ENCODE results near the gene MITF.

DNA sequence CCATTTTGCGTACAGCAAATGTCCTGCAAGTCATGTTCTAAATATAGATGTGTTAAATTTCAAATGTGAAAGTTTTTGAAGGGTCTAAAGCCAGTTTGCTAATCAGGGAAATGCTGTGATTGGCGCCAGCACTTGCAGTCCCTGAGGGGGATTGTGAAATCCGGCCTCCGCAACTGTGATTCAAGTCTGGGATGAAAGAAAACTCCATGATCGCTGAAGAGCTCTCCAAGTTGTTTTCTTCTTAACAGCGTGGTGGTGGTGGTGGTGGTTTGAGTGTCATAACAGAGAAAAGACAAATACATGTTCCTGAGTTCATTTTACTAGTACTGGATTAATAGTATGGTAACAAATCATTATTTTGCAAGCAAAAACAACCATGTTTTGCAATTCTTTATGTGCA, 51.8 kb downstream of the MITF start:
- TF ChIP-seq, protein P1, sequence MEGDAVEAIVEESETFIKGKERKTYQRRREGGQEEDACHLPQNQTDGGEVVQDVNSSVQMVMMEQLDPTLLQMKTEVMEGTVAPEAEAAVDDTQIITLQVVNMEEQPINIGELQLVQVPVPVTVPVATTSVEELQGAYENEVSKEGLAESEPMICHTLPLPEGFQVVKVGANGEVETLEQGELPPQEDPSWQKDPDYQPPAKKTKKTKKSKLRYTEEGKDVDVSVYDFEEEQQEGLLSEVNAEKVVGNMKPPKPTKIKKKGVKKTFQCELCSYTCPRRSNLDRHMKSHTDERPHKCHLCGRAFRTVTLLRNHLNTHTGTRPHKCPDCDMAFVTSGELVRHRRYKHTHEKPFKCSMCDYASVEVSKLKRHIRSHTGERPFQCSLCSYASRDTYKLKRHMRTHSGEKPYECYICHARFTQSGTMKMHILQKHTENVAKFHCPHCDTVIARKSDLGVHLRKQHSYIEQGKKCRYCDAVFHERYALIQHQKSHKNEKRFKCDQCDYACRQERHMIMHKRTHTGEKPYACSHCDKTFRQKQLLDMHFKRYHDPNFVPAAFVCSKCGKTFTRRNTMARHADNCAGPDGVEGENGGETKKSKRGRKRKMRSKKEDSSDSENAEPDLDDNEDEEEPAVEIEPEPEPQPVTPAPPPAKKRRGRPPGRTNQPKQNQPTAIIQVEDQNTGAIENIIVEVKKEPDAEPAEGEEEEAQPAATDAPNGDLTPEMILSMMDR (IDR thresholded peaks at IDR 0.05), result no peak
- no peak for TF ChIP-seq POLR2A (IDR thresholded peaks at IDR 0.05)
- no peak for TF ChIP-seq POLR2AphosphoS5 (IDR thresholded peaks at IDR 0.05; ENCODE audit: insufficient read depth in 1 of 2, low read depth in 1 of 2)
